Breast epithelium (tissue), 4 donors: ENCODE results near the gene SCYL1. TPM values are rescaled to one million over a fixed set of nuclear protein-coding genes. Genes with fewer than 3 reads are reported as not detected.

Experiments used
- DNase-seq, 2 donors: peaks; one replicate each; pipeline ENCODE4 v3.0.0-alpha.2; 2019; ENCODE audit warnings: low spot score in 2 of 2
- H3K27ac ChIP-seq, 2 donors: fragments of 200-600 bp; sonication (generic) in 1 of 2; one replicate each; pipeline ENCODE4 v1.5.1; 2016 to 2019; ENCODE audit warnings: mild to moderate bottlenecking in 1 of 2
- H3K27me3 ChIP-seq, 2 donors: fragments of 200-600 bp; sonication (generic) in 1 of 2; one replicate each; pipeline versions ENCODE4 v1.5.1 to v1.6.0; 2017 to 2019; ENCODE audit warnings: control low read depth in 1 of 2, mild to moderate bottlenecking in 1 of 2
- H3K36me3 ChIP-seq: fragments of 200-600 bp; one replicate; pipeline ENCODE4 v1.5.1; 2019
- H3K4me1 ChIP-seq, 2 donors: fragments of 200-600 bp; sonication (generic); one replicate each; pipeline ENCODE4 v1.5.1; 2016 to 2019; ENCODE audit warnings: control low read depth in 1 of 2
- H3K4me3 ChIP-seq, 3 donors: fragments of 200-600 bp; sonication (generic); 1 replicate in 2 of 3; 2 replicates in 1 of 3; pipeline ENCODE4 v1.5.1; 2016 to 2019; ENCODE audit warnings: mild to moderate bottlenecking in 3 of 3, moderate library complexity in 2 of 3
- H3K9me3 ChIP-seq, 2 donors: fragments of 200-600 bp; sonication (generic) in 1 of 2; one replicate each; pipeline ENCODE4 v1.5.1; 2016 to 2019; ENCODE audit warnings: control low read depth in 1 of 2
- CTCF ChIP-seq, 3 donors: fragments of 450-650 bp; IDR thresholded peaks; one replicate each; pipeline ENCODE4 v1.5.1; 2016 to 2017; ENCODE audit warnings: antibody characterized with exemption in 3 of 3, mild to moderate bottlenecking in 3 of 3, moderate library complexity in 3 of 3
- POLR2A ChIP-seq: fragments of 450-650 bp; IDR thresholded peaks from one replicate; pipeline ENCODE4 v1.6.1; 2016; ENCODE audit warnings: antibody characterized with exemption, mild to moderate bottlenecking, moderate library complexity
- POLR2AphosphoS5 ChIP-seq, 3 donors: sonication (generic); formaldehyde crosslinking; IDR thresholded peaks; one replicate each; pipeline ENCODE4 v1.6.1; 2017; ENCODE audit warnings: antibody characterized with exemption in 3 of 3
- intact Hi-C: fragments of 100-400 bp; cut with DNase I; formaldehyde crosslinking; loops from one replicate; pipeline ENCODE4 v1.15.1; 2023; ENCODE audit warnings: low total_unique reads
- total RNA-seq, 3 donors: library from RNA; depleted of rRNA; stranded (reverse); fragments of >200 nt; gene quantifications; one replicate each; pipeline ENCODE4 v1.1.0, GENCODE V29; 2016

SCYL1 gene
- total RNA-seq, 3 donors from 2014 or later, result 74.1 to 83.4 (median 83.2) TPM

DNA sequence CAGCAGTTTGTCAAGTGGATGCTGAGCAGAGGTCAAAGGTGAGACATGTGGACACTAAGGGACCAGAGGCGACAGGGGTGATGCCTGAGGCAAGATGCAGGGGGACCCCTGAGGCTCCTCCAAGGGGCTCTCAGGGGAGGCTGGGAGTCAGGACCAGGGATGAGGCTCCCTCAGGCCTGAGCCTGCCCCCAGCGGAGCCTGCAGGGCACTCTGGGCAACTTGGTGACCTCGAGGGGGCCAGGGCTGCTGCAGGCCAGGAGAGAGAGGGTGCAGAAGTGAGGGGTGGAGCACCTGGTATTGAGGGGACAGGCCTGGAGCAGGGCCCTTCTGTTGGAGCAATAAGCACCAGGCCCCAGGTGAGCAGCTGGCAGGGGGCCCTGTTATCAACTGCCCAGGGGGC, 57.0 kb downstream of the SCYL1 start:
- intact Hi-C loops, result no loop called here
- Histone ChIP-seq H3K27ac (no peak overlapping the region), H3K4me3 (no peak overlapping the region), H3K4me1 (peaks cover 4 to 7% of the 10 kb centered on the region in 2 donors), H3K9me3 (no peaks in the 10 kb centered on the region), H3K27me3 (no peaks in the 10 kb centered on the region), H3K36me3 (no peaks in the 10 kb centered on the region)
- DNase-seq, result no peak
- TF ChIP-seq POLR2AphosphoS5 (IDR thresholded peaks at IDR 0.05), result no peak
- no peak for TF ChIP-seq POLR2A
- no peak for TF ChIP-seq CTCF (IDR thresholded peaks at IDR 0.05)

GRCh38 chr11:65583589-65583988, 58.7 kb downstream of the SCYL1 start:
- H3K27me3 ChIP-seq, result no peaks in the 10 kb centered on the region
- intact Hi-C loops, result no loop called here
- no peak overlapping the region for H3K27ac ChIP-seq
- no peak for DNase-seq
- H3K9me3 ChIP-seq, result no peaks in the 10 kb centered on the region
- no peaks in the 10 kb centered on the region for H3K4me1 ChIP-seq
- H3K4me3 ChIP-seq, result no peak overlapping the region
- TF ChIP-seq POLR2AphosphoS5 (IDR thresholded peaks at IDR 0.05) (no peak), CTCF (IDR thresholded peaks at IDR 0.05) (no peak), POLR2A (no peak)
- no peaks in the 10 kb centered on the region for H3K36me3 ChIP-seq

DNA sequence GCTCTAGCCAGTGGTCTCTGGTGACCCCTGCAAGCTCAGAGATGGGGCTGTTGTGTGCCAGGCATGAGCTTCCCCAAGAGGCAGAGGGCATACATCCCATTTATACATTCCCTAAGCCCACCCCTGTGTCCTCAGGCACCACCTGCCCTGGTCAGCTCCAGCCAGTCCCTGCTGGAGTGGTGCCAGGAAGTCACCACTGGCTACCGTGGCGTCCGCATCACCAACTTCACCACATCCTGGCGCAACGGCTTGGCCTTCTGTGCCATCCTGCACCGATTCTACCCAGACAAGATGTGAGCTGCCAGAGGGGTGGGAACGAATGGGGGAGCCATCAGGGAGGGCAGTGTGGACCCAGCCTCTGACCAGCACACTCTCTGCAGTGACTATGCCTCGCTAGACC, 59.2 kb downstream of the SCYL1 start:
- TF ChIP-seq POLR2A (no peak), CTCF (IDR thresholded peaks at IDR 0.05) (no peak), POLR2AphosphoS5 (IDR thresholded peaks at IDR 0.05) (no peak)
- no peaks in the 10 kb centered on the region for H3K4me1 ChIP-seq
- intact Hi-C loops, result no loop called here
- H3K9me3 ChIP-seq, result no peaks in the 10 kb centered on the region
- H3K4me3 ChIP-seq, result no peak overlapping the region
- H3K27me3 ChIP-seq, result no peaks in the 10 kb centered on the region
- no peak for DNase-seq
- H3K36me3 ChIP-seq, result no peaks in the 10 kb centered on the region
- no peak overlapping the region for H3K27ac ChIP-seq

DNA sequence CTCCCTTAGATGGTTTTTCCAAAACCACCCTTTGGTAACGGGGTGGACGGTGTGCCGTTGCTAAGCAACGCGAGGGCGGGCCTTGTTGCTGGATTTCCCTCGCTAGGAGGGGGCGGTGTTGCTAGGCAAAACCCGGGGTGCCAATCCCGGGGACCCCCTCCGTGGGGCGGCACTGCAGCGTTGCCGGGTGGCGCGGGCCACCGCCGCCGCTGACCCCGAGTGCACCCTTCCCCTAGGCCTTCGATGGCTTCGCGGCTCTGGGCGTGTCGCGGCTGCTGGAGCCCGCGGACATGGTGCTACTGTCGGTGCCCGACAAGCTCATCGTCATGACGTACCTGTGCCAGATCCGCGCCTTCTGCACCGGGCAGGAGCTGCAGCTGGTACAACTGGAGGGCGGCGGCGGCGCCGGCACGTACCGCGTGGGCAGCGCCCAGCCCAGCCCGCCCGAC, 59.9 kb downstream of the SCYL1 start:
- DNase-seq, result no peak
- intact Hi-C loops, result loop anchor here (5.0 kb wide), 1 partner anchor 42 kb away; no protein-coding TSS in a partner anchor

More for the DNA sequence above, 59.9 kb downstream of the SCYL1 start:
- TF ChIP-seq POLR2AphosphoS5 (IDR thresholded peaks at IDR 0.05), result no peak
- TF ChIP-seq CTCF (IDR thresholded peaks at IDR 0.05), result no peak
- TF ChIP-seq POLR2A, result no peak
- H3K4me1 ChIP-seq, result no peaks in the 10 kb centered on the region
- no peak overlapping the region for H3K27ac ChIP-seq
- no peaks in the 10 kb centered on the region for H3K9me3 ChIP-seq
- H3K4me3 ChIP-seq, result no peak overlapping the region
- no peaks in the 10 kb centered on the region for H3K27me3 ChIP-seq
- H3K36me3 ChIP-seq, result no peaks in the 10 kb centered on the region
